Adrenal gland (tissue), 12 donors: ENCODE measurements around the gene C11orf58. TPM values are rescaled to one million over a fixed set of nuclear protein-coding genes. Genes with fewer than 3 reads are reported as not detected.

ENCODE experiments used
- DNase-seq, 7 donors: peaks; one replicate each; pipeline ENCODE4 v3.0.0-alpha.2; 2019 to 2020
- H3K27ac ChIP-seq, 5 donors: fragments of 200-600 bp; sonication (generic) in 4 of 5; 1 replicate in 3 of 5; 2 replicates in 2 of 5; pipeline versions ENCODE4 v1.5.1 to v1.8.0; 2016 to 2020; ENCODE audit warnings: mild to moderate bottlenecking in 1 of 5
- H3K27me3 ChIP-seq: fragments of 200-600 bp; 2 replicates; pipeline ENCODE4 v1.8.0; 2021
- H3K36me3 ChIP-seq, 2 donors: fragments of 200-600 bp; replicated peaks in 1 of 2; 1 replicate in 1 of 2; 2 replicates in 1 of 2; pipeline versions ENCODE4 v1.5.1 to v1.8.0; 2018 to 2022
- H3K4me1 ChIP-seq, 2 donors: fragments of 200-600 bp; replicated peaks in 1 of 2; 1 replicate in 1 of 2; 2 replicates in 1 of 2; pipeline versions ENCODE4 v1.5.1 to v1.8.0; 2018 to 2021
- H3K4me3 ChIP-seq, 4 donors: fragments of 200-600 bp; sonication (generic) in 3 of 4; one replicate each; pipeline ENCODE4 v1.5.1; 2016 to 2018
- H3K9me3 ChIP-seq, 3 donors: fragments of 200-600 bp; sonication (generic) in 1 of 3; replicated peaks in 1 of 3; 1 replicate in 2 of 3; 2 replicates in 1 of 3; pipeline versions ENCODE4 v1.5.1 to v1.8.0; 2016 to 2021
- POLR2A ChIP-seq, 2 donors: fragments of 450-650 bp; IDR thresholded peaks; one replicate each; pipeline ENCODE4 v1.6.1; 2017; ENCODE audit warnings: antibody characterized with exemption in 2 of 2, mild to moderate bottlenecking in 2 of 2, moderate library complexity in 1 of 2
- WGBS, 4 donors: extraction: QIAGEN DNeasy Blood & Tissue Kit in 2 of 4; methylation state at CpG; one replicate each; pipeline versions ENCODE4 v1.1.5 to v1.1.7; 2013 to 2017; 5-methylcytosine and 5-hydroxymethylcytosine counted together
- intact Hi-C, 2 donors: fragments of 100-400 bp; cut with DNase I; formaldehyde crosslinking; loops; one replicate each; pipeline versions ENCODE4 v1.14.1 to v1.15.0; 2022 to 2023
- polyA plus RNA-seq, 3 donors: library from polyadenylated mRNA; stranded (reverse); fragments of 200-250 nt in 2 of 3; fragments of 350-450 nt in 1 of 3; fragmentation: Illumina TruSeq in 1 of 3; extraction: RNeasy Lipid Tissue Mini Kit (QIAGEN cat#74804) in 1 of 3; gene quantifications; one replicate each; pipeline ENCODE4 v1.2.3, GENCODE V29; 2013 to 2014
- total RNA-seq, 9 donors: library from RNA; depleted of rRNA in 4 of 9; stranded (reverse); fragments of >200 nt in 4 of 9; fragments of 120-200 nt in 1 of 9; fragmentation: NEBNext Ultra II Directional in 1 of 9; extraction: Animal tissue kit (Norgen Biotek cat#: 25700) in 1 of 9; gene quantifications; one replicate each; pipeline versions ENCODE4 v1.1.0 to v1.2.4, GENCODE V29; 2013 to 2023
- TF ChIP-seq, protein P1 (sequence below), 6 experiments: fragments of 450-650 bp in 4 of 6; fragments of 200-600 bp in 2 of 6; sonication (generic) in 1 of 6; IDR thresholded peaks; 1 replicate in 5 of 6; 2 replicates in 1 of 6; pipeline versions ENCODE4 v1.5.1 to v1.8.0; 2016 to 2021; ENCODE audit warnings: antibody characterized with exemption in 6 of 6, mild to moderate bottlenecking in 2 of 6, moderate library complexity in 1 of 6
- donor health status: healthy with polysubstance abuse.
- donor health status: Bipolar disorder and iron deficiency.
- donor health status: DM: yes; HTN: yes; CAD: no.
- donor health status: DM: no; HTN: no; CAD: no.
- donor health status: DM: no; HTN: no; CAD: no.
- donor health status: DM: yes; HTN: yes; CAD: no.

Gene C11orf58
- total and polyA plus RNA-seq, 12 donors: 63.7 to 297 (median 125) TPM

DNA sequence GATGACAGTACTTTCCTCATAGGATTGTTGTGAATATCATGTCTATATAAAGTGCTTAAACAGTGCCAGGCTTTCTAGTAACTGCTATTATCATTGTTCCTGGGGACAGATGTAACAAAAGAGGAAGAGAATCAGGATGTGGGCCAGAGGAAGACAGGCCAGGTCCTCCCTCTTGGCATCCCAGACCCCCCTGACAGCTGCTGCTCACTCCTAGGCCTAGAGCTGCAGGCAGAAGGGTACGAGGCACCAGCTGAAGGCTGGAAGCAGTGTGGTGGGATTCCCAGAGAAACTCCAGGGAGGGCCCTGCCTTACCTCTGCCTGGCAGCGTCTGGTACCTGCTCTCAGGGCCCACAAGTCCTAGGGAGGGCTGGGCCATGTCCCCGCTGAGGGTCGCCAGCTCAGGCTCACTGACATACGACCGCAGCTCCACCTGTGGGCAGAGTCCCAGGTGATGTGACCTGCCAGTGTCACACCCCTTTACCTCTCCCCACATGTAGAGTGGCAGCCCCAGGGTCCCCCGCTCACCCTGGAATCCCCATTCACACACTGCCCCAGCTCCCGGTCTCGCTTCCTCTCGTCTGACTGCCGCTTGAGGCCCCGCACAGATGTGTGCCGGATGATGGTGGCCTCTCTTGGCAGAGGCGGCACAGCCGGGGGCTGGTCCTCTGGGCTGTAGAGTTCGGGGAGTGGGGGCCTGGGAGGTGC, 52.2 kb downstream of the C11orf58 start:
- peak overlapping the region in 3 of 5 donors; percentile 52 to 88 (median 70) for H3K27ac ChIP-seq
- H3K9me3 ChIP-seq: no peaks in the 10 kb centered on the region
- no peaks in the 10 kb centered on the region for H3K36me3 ChIP-seq
- no peak for DNase-seq
- no peaks in the 10 kb centered on the region for H3K27me3 ChIP-seq
- H3K4me3 ChIP-seq: no peak overlapping the region
- WGBS, 4 donors: 83 to 90% (median 87%) methylated on average over 11 to 16 of the region's 16 CpGs
- TF ChIP-seq POLR2A (IDR thresholded peaks at IDR 0.05): no peak
- TF ChIP-seq, protein P1, sequence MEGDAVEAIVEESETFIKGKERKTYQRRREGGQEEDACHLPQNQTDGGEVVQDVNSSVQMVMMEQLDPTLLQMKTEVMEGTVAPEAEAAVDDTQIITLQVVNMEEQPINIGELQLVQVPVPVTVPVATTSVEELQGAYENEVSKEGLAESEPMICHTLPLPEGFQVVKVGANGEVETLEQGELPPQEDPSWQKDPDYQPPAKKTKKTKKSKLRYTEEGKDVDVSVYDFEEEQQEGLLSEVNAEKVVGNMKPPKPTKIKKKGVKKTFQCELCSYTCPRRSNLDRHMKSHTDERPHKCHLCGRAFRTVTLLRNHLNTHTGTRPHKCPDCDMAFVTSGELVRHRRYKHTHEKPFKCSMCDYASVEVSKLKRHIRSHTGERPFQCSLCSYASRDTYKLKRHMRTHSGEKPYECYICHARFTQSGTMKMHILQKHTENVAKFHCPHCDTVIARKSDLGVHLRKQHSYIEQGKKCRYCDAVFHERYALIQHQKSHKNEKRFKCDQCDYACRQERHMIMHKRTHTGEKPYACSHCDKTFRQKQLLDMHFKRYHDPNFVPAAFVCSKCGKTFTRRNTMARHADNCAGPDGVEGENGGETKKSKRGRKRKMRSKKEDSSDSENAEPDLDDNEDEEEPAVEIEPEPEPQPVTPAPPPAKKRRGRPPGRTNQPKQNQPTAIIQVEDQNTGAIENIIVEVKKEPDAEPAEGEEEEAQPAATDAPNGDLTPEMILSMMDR (IDR thresholded peaks at IDR 0.05): no peak
- intact Hi-C loops: no loop called here
- peaks cover 4 to 15% of the 10 kb centered on the region in 2 donors for H3K4me1 ChIP-seq

DNA sequence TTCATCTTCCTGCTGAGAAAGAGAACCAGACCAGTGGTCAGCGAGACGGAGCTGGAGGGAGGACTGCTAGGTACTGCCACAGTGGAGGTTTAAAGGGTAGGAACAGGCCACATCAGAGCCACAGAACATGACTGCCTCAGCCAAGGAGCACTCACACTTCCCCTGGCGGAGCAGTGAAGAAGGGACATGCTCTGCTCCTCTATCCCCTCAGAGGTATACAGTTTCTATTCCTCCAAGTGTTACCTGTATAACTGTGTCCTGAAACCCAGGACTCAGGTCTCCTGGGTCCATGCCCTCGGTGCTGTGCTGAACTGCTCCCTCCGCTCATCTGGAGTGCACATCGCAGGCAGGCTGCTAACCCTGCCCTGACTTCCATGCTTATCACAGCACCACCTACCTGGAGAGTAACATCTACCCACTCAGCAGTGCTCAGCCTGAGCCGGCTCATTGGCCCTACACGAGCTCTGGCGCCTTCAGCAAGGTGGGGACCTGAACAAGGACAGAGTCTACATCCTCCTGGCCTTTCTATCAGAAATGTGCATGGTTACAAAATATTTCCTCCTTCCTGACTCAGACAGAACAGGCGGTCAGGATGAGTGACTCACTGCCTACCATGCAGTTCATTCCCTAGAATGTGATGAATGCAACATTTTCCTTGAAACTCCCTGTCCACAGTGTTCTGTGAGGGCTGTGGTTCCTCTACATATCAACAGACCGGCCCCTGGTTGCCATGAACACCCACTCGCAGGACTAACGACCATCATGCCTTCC, 52.9 kb downstream of the C11orf58 start:
- peak overlapping the region in 3 of 5 donors; percentile 52 to 88 (median 70) for H3K27ac ChIP-seq
- H3K4me3 ChIP-seq: no peak overlapping the region
- H3K36me3 ChIP-seq: no peaks in the 10 kb centered on the region
- WGBS, 4 donors: 45 to 50% (median 48%) methylated on average over 13 of the region's 13 CpGs
- TF ChIP-seq POLR2A (IDR thresholded peaks at IDR 0.05): no peak
- TF ChIP-seq, protein P1 (IDR thresholded peaks at IDR 0.05): no peak
- H3K4me1 ChIP-seq: peaks cover 4 to 15% of the 10 kb centered on the region in 2 donors
- DNase-seq: peak; percentile 38 to 76 (median 70)
- intact Hi-C loops: no loop called here
- H3K27me3 ChIP-seq: no peaks in the 10 kb centered on the region
- no peaks in the 10 kb centered on the region for H3K9me3 ChIP-seq

DNA sequence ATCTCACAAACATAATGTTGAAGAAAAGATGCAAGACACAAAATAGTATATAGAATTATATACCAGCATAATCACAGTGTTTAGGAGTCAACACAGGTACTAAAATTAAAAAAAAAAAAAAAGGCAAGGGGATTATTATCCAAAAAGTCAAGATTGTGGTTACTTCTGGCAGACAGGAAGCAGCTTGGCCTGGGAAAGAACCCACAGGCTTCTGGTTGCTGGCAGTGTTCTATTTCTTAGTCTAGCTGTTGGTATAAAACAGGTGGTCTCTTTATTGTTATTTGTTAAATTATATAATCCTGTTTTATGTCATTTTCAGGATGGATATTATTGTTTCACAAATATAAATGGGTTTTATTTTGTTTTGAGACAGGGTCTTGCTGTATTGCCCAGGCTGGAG, 54.0 kb downstream of the C11orf58 start:
- H3K4me1 ChIP-seq: peaks cover 4 to 15% of the 10 kb centered on the region in 2 donors
- no peaks in the 10 kb centered on the region for H3K36me3 ChIP-seq
- H3K27me3 ChIP-seq: no peaks in the 10 kb centered on the region
- no peaks in the 10 kb centered on the region for H3K9me3 ChIP-seq
- DNase-seq: no peak
- TF ChIP-seq, protein P1 (IDR thresholded peaks at IDR 0.05): no peak
- no peak for TF ChIP-seq POLR2A (IDR thresholded peaks at IDR 0.05)
- H3K27ac ChIP-seq: peak overlapping the region in 1 of 5 donors; percentile 12
- intact Hi-C loops: no loop called here
- H3K4me3 ChIP-seq: no peak overlapping the region

DNA sequence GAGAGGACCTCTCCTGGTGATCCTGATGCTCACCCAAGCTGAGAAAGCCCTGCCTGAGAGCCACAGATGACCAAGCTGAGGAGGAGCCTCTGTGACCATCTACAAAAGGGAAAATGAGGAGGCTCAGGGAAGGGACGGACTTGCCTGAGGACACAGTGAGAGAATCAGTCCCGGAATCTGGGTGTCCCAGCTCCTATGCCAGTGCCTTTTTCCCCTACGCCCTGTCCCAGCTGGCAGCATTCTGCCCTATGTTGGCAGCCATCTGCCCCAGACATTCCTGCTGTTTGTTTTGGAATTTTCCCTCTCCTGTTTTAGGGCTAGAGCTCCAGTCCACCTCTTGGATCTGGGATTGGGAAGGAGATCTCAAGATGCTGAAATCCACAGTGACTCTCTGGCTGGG, 54.6 kb downstream of the C11orf58 start:
- peak overlapping the region in 1 of 5 donors; percentile 12 for H3K27ac ChIP-seq
- H3K4me3 ChIP-seq: no peak overlapping the region
- peaks cover 4 to 15% of the 10 kb centered on the region in 2 donors for H3K4me1 ChIP-seq
- H3K9me3 ChIP-seq: no peaks in the 10 kb centered on the region
- WGBS, 4 donors: 87 to 95% (median 93%) methylated on average over 3 of the region's 3 CpGs
- intact Hi-C loops: no loop called here
- no peaks in the 10 kb centered on the region for H3K27me3 ChIP-seq
- H3K36me3 ChIP-seq: no peaks in the 10 kb centered on the region
- TF ChIP-seq, protein P1 (IDR thresholded peaks at IDR 0.05): no peak
- no peak for DNase-seq
